ENCODE measurements around the gene CCDC175. TPM values are rescaled to one million over a fixed set of nuclear protein-coding genes. Genes with fewer than 3 reads are reported as not detected.

CCDC175 gene
- total and polyA plus RNA-seq, 4 donors = not detected

DNA sequence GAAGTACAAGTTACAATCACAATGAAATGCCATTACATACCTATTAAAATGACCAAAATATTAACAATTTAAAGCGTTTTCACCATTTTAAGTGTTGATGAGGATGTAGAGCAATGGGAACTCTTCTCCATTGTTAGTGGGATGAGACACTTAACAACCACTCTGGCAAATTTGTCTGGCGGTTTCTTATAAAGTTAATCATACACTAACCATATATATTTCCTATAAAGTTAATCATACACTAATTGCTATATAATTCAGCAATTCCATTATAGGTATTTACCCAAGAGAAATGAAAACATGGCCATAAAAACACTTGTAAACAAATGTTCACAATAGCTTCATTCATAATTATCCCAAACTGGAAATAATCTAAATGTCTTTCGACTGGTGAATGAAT is 56.4 kb downstream of the CCDC175 start:
- TF ChIP-seq RAD21 (IDR thresholded peaks at IDR 0.05) = no peak
- TF ChIP-seq, protein P1, sequence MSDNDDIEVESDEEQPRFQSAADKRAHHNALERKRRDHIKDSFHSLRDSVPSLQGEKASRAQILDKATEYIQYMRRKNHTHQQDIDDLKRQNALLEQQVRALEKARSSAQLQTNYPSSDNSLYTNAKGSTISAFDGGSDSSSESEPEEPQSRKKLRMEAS (IDR thresholded peaks at IDR 0.05) = no peak
- TF ChIP-seq, protein P2, sequence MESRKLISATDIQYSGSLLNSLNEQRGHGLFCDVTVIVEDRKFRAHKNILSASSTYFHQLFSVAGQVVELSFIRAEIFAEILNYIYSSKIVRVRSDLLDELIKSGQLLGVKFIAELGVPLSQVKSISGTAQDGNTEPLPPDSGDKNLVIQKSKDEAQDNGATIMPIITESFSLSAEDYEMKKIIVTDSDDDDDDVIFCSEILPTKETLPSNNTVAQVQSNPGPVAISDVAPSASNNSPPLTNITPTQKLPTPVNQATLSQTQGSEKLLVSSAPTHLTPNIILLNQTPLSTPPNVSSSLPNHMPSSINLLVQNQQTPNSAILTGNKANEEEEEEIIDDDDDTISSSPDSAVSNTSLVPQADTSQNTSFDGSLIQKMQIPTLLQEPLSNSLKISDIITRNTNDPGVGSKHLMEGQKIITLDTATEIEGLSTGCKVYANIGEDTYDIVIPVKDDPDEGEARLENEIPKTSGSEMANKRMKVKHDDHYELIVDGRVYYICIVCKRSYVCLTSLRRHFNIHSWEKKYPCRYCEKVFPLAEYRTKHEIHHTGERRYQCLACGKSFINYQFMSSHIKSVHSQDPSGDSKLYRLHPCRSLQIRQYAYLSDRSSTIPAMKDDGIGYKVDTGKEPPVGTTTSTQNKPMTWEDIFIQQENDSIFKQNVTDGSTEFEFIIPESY (IDR thresholded peaks at IDR 0.05) = no peak
- TF ChIP-seq, protein P3, sequence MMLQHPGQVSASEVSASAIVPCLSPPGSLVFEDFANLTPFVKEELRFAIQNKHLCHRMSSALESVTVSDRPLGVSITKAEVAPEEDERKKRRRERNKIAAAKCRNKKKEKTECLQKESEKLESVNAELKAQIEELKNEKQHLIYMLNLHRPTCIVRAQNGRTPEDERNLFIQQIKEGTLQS (IDR thresholded peaks at IDR 0.05) = no peak
- H3K36me3 ChIP-seq (ENCODE audit: control insufficient read depth in 4 of 4, insufficient read depth in 3 of 4, low read depth in 1 of 4, low read length in 3 of 4) = no peaks in the 10 kb centered on the region

DNA sequence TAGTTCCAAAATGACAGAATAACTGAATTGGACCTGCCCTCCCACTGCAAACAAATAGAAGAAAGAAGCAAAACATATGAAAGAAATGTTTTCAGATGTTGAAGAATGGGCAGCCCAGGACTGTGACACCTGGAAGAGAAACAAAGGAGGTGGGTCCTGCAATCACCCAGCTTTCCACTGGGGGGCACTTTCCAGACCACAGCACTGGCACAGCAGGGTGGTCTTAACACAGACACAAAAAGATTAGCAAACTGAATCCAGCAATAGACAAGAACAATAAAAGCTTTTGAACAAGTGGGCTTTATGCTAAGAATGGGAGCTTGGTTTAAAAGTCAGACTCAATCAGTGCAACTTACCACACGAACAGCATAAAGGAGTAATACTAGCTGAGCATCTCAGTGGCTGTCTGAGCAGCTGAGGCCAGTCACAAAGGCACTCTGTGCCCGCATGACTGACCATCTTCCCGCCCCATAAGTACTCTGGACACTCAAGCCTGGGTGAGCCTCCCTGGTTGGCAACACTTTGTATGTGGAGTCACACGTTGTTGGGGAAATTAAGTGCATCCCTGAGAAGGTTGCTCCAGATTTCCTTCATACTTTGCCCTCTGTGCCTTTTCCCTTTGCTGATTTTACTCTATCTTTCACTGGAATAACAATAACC is 64.6 kb downstream of the CCDC175 start:
- no peaks in the 10 kb centered on the region for H3K4me1 ChIP-seq (ENCODE audit: control insufficient read depth in 4 of 4, insufficient read depth in 4 of 4, low read length in 3 of 4)
- no peaks in the 10 kb centered on the region for H3K27me3 ChIP-seq (ENCODE audit: control insufficient read depth in 4 of 4, insufficient read depth in 4 of 4, low read length in 3 of 4)
- TF ChIP-seq FOXA2 (IDR thresholded peaks at IDR 0.05) = no peak
- no peak for TF ChIP-seq EGR1 (IDR thresholded peaks at IDR 0.05; ENCODE audit: low read depth in 2 of 2)
- no peak for TF ChIP-seq RAD21 (IDR thresholded peaks at IDR 0.05)
- TF ChIP-seq, protein P4, sequence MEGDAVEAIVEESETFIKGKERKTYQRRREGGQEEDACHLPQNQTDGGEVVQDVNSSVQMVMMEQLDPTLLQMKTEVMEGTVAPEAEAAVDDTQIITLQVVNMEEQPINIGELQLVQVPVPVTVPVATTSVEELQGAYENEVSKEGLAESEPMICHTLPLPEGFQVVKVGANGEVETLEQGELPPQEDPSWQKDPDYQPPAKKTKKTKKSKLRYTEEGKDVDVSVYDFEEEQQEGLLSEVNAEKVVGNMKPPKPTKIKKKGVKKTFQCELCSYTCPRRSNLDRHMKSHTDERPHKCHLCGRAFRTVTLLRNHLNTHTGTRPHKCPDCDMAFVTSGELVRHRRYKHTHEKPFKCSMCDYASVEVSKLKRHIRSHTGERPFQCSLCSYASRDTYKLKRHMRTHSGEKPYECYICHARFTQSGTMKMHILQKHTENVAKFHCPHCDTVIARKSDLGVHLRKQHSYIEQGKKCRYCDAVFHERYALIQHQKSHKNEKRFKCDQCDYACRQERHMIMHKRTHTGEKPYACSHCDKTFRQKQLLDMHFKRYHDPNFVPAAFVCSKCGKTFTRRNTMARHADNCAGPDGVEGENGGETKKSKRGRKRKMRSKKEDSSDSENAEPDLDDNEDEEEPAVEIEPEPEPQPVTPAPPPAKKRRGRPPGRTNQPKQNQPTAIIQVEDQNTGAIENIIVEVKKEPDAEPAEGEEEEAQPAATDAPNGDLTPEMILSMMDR (IDR thresholded peaks at IDR 0.05; ENCODE audit: low read depth, low read length, missing input control) = peak; percentile 17
- TF ChIP-seq, protein P1 (IDR thresholded peaks at IDR 0.05) = no peak
- no peak for TF ChIP-seq SP1 (IDR thresholded peaks at IDR 0.05)
- H3K36me3 ChIP-seq (ENCODE audit: control insufficient read depth in 4 of 4, insufficient read depth in 3 of 4, low read depth in 1 of 4, low read length in 3 of 4) = no peaks in the 10 kb centered on the region
- no peak overlapping the region for H3K9ac ChIP-seq (ENCODE audit: low read depth in 1 of 2, low read length in 2 of 2)
- H3K9me3 ChIP-seq (ENCODE audit: control insufficient read depth in 4 of 4, low read length in 3 of 4) = no peaks in the 10 kb centered on the region
- no peak overlapping the region for H3K4me3 ChIP-seq (ENCODE audit: low read depth in 1 of 3, low read length in 3 of 3)
- no peak overlapping the region for H3K27ac ChIP-seq (ENCODE audit: low read depth in 1 of 2, low read length in 2 of 2)
- 82% methylated on average over 4 of the region's 4 CpGs for WGBS
- no peak for DNase-seq (ENCODE audit: low spot score)

More for the DNA sequence above, 56.4 kb downstream of the CCDC175 start:
- Histone ChIP-seq H3K9me3 (ENCODE audit: control insufficient read depth in 4 of 4, low read length in 3 of 4) (no peaks in the 10 kb centered on the region), H3K4me1 (ENCODE audit: control insufficient read depth in 4 of 4, insufficient read depth in 4 of 4, low read length in 3 of 4) (no peaks in the 10 kb centered on the region), H3K9ac (ENCODE audit: low read depth in 1 of 2, low read length in 2 of 2) (no peak overlapping the region), H3K4me3 (ENCODE audit: low read depth in 1 of 3, low read length in 3 of 3) (no peak overlapping the region), H3K27me3 (ENCODE audit: control insufficient read depth in 4 of 4, insufficient read depth in 4 of 4, low read length in 3 of 4) (no peaks in the 10 kb centered on the region), H3K27ac (ENCODE audit: low read depth in 1 of 2, low read length in 2 of 2) (no peak overlapping the region)
- 80% methylated on average over 3 of the region's 3 CpGs for WGBS
- DNase-seq (ENCODE audit: low spot score) = no peak

DNA sequence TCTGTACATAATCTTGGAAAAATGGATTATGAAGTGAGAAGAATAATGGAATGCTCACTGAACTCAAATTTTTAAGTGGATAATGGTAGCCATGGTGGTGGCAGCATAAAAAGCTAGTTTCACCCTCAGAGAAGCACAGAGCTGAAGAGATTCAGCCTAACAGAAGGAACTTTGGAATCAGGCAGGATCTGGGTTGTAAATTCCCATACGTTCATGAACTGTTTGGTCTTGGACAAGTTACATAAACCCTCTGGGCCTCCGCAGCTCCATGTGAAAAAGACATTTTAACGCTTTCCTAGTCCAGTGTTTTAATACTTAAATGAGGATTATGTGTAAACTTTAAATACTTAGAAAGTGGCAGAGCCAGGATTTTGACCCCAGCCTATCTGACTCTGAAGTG is 65.6 kb downstream of the CCDC175 start:
- DNase-seq (ENCODE audit: low spot score) = no peak
- H3K27me3 ChIP-seq (ENCODE audit: control insufficient read depth in 4 of 4, insufficient read depth in 4 of 4, low read length in 3 of 4) = no peaks in the 10 kb centered on the region
- no peak overlapping the region for H3K4me3 ChIP-seq (ENCODE audit: low read depth in 1 of 3, low read length in 3 of 3)
- no peak overlapping the region for H3K9ac ChIP-seq (ENCODE audit: low read depth in 1 of 2, low read length in 2 of 2)
- H3K36me3 ChIP-seq (ENCODE audit: control insufficient read depth in 4 of 4, insufficient read depth in 3 of 4, low read depth in 1 of 4, low read length in 3 of 4) = no peaks in the 10 kb centered on the region
- 41% methylated on average over 3 of the region's 3 CpGs for WGBS
- H3K27ac ChIP-seq (ENCODE audit: low read depth in 1 of 2, low read length in 2 of 2) = no peak overlapping the region
- H3K4me1 ChIP-seq (ENCODE audit: control insufficient read depth in 4 of 4, insufficient read depth in 4 of 4, low read length in 3 of 4) = no peaks in the 10 kb centered on the region
- H3K9me3 ChIP-seq (ENCODE audit: control insufficient read depth in 4 of 4, low read length in 3 of 4) = no peaks in the 10 kb centered on the region
- TF ChIP-seq, protein P4 (IDR thresholded peaks at IDR 0.05; ENCODE audit: low read depth, low read length, missing input control) = no peak
- TF ChIP-seq RAD21 (IDR thresholded peaks at IDR 0.05) (no peak), RXRA (IDR thresholded peaks at IDR 0.05) (no peak), TAF1 (conservative IDR thresholded peaks at IDR 0.05) (no peak), YY1 (IDR thresholded peaks at IDR 0.05) (no peak), FOXA1 (IDR thresholded peaks at IDR 0.05) (no peak), FOXA2 (IDR thresholded peaks at IDR 0.05) (no peak)
- TF ChIP-seq, protein P2 (IDR thresholded peaks at IDR 0.05) = no peak
- TF ChIP-seq, protein P3 (IDR thresholded peaks at IDR 0.05) = no peak
- TF ChIP-seq, protein P1 (IDR thresholded peaks at IDR 0.05) = no peak
